H1 (cell line): Measurements from ENCODE around the gene BNC2. TPM values are rescaled to one million over a fixed set of nuclear protein-coding genes. Genes with fewer than 3 reads are reported as not detected.

ENCODE experiments used
- CTCF ChIA-PET: fragments of 300-600 bp; sonication (Branson Sonifier 250); formaldehyde crosslinking; loops from one replicate; lab custom pipeline; 2021; ENCODE audit not compliant: partially characterized antibody; lab: Charles Lee
- POLR2A ChIA-PET: fragments of 300-600 bp; sonication (Branson Sonifier 250); formaldehyde crosslinking; loops from one replicate; lab custom pipeline; 2021; ENCODE audit warnings: inconsistent platforms; ENCODE audit not compliant: partially characterized antibody; lab: Charles Lee
- DNase-seq, 2 experiments: peaks; one replicate each; pipeline versions ENCODE4 v3.0.0 to v3.0.0-alpha.2; 2010 to 2022; ENCODE audit warnings: low spot score in 2 of 2, low read depth in 1 of 2, mixed read lengths in 1 of 2
- FAIRE-seq: peaks from 2 replicates; lab custom pipeline; 2011; peaks lifted over from hg19 to GRCh38; lab: Jason Lieb, UNC
- H2AFZ ChIP-seq: 2 replicates; pipeline ENCODE4 v1.8.1; 2012; ENCODE audit warnings: low read length, inconsistent platforms
- H2AK5ac ChIP-seq: 2 replicates; pipeline ENCODE4 v1.6.1; 2013; ENCODE audit warnings: low read depth, low read length
- H2BK120ac ChIP-seq: replicated peaks from 2 replicates; pipeline ENCODE3; 2013; ENCODE audit warnings: low read depth, low read length, inconsistent platforms
- H2BK12ac ChIP-seq: 2 replicates; pipeline ENCODE4 v1.6.1; 2013; ENCODE audit warnings: low read depth, low read length
- H2BK15ac ChIP-seq: 2 replicates; pipeline ENCODE4 v1.6.1; 2013; ENCODE audit warnings: low read length
- H2BK20ac ChIP-seq: 2 replicates; pipeline ENCODE4 v1.6.1; 2013; ENCODE audit warnings: low read length
- H2BK5ac ChIP-seq: 2 replicates; pipeline ENCODE4 v1.6.1; 2013; ENCODE audit warnings: low read depth, low read length
- H3K14ac ChIP-seq: 2 replicates; pipeline ENCODE4 v1.6.1; 2013; ENCODE audit warnings: inconsistent platforms; ENCODE audit not compliant: insufficient read length
- H3K18ac ChIP-seq: 2 replicates; pipeline ENCODE4 v1.6.1; 2013; ENCODE audit warnings: low read length; ENCODE audit errors: extremely low read depth
- H3K23ac ChIP-seq: 2 replicates; pipeline ENCODE4 v1.6.1; 2013; ENCODE audit warnings: inconsistent platforms; ENCODE audit not compliant: insufficient read length
- H3K23me2 ChIP-seq: 2 replicates; pipeline ENCODE4 v1.6.1; 2013; ENCODE audit warnings: low read depth, low read length
- H3K27ac ChIP-seq: 2 replicates; pipeline ENCODE4 v1.6.1; 2011; ENCODE audit warnings: low read depth, low read length, inconsistent platforms
- H3K27me3 ChIP-seq, 4 experiments: replicated peaks in 1 of 4; 1 replicate in 1 of 4; 2 replicates in 3 of 4; pipeline versions ENCODE4 v1.6.1 to v1.8.1; 2011 to 2013; ENCODE audit warnings: low read length in 3 of 4, mild to moderate bottlenecking in 3 of 4, inconsistent platforms in 2 of 4, mixed read lengths in 2 of 4, moderate library complexity in 1 of 4; ENCODE audit not compliant: control insufficient read depth in 3 of 4, insufficient read depth in 3 of 4; ENCODE audit errors: extremely low read depth in 1 of 4
- H3K36me3 ChIP-seq, 4 experiments: 2 replicates each; pipeline versions ENCODE4 v1.6.1 to v1.8.1; 2011 to 2013; ENCODE audit warnings: mild to moderate bottlenecking in 4 of 4, low read length in 3 of 4, moderate library complexity in 2 of 4, control low read depth in 1 of 4, inconsistent platforms in 1 of 4; ENCODE audit not compliant: insufficient read depth in 4 of 4, control insufficient read depth in 2 of 4
- H3K4ac ChIP-seq: replicated peaks from 2 replicates; pipeline ENCODE3; 2013; ENCODE audit warnings: low read length, low read depth, mixed read lengths, inconsistent platforms; ENCODE audit not compliant: insufficient read length
- H3K4me1 ChIP-seq, 4 experiments: replicated peaks in 1 of 4; 1 replicate in 1 of 4; 2 replicates in 3 of 4; pipeline versions ENCODE4 v1.6.1 to v1.8.1; 2011 to 2013; ENCODE audit warnings: low read length in 3 of 4, inconsistent platforms in 2 of 4, mixed read lengths in 1 of 4; ENCODE audit not compliant: insufficient read depth in 4 of 4, control insufficient read depth in 3 of 4
- H3K4me2 ChIP-seq, 2 experiments: 2 replicates each; pipeline versions ENCODE4 v1.6.1 to v1.8.1; 2011 to 2013; ENCODE audit warnings: low read depth in 2 of 2, low read length in 2 of 2, control low read depth in 1 of 2, inconsistent platforms in 1 of 2, mild to moderate bottlenecking in 1 of 2; ENCODE audit not compliant: insufficient read depth in 1 of 2
- H3K4me3 ChIP-seq, 4 experiments: fragments of 200-600, 300-600 bp in 1 of 4; sonication (generic), shearing (Covaris generic), sonication (Bioruptor Twin) in 1 of 4; 2 replicates each; pipeline versions ENCODE4 v1.5.1 to v1.8.1; 2011 to 2016; ENCODE audit warnings: low read length in 4 of 4, low read depth in 3 of 4, control low read depth in 2 of 4, inconsistent platforms in 2 of 4, mild to moderate bottlenecking in 2 of 4, mixed read lengths in 1 of 4, moderate library complexity in 1 of 4; ENCODE audit not compliant: insufficient read depth in 2 of 4; ENCODE audit errors: extremely low read depth in 1 of 4
- H3K56ac ChIP-seq: replicated peaks from 2 replicates; pipeline ENCODE3; 2013; ENCODE audit warnings: low read depth, mild to moderate bottlenecking, mixed read lengths, low read length, inconsistent platforms; ENCODE audit not compliant: insufficient read length
- H3K79me1 ChIP-seq: 2 replicates; pipeline ENCODE4 v1.6.1; 2013; ENCODE audit warnings: low read depth, low read length, control low read depth
- H3K79me2 ChIP-seq, 2 experiments: 2 replicates each; pipeline versions ENCODE4 v1.6.1 to v1.8.1; 2012 to 2013; ENCODE audit warnings: low read length in 2 of 2, mild to moderate bottlenecking in 2 of 2, inconsistent platforms in 1 of 2; ENCODE audit not compliant: insufficient read depth in 2 of 2, control insufficient read depth in 1 of 2
- H3K9ac ChIP-seq, 4 experiments: replicated peaks in 1 of 4; 1 replicate in 1 of 4; 2 replicates in 3 of 4; pipeline versions ENCODE4 v1.6.1 to v1.8.1; 2011 to 2013; ENCODE audit warnings: low read depth in 3 of 4, low read length in 3 of 4, control low read depth in 2 of 4, mild to moderate bottlenecking in 2 of 4, moderate library complexity in 2 of 4, inconsistent platforms in 1 of 4; ENCODE audit errors: extremely low read depth in 1 of 4
- H3K9me3 ChIP-seq, 2 experiments: 2 replicates each; pipeline versions ENCODE4 v1.6.1 to v1.8.1; 2012 to 2013; ENCODE audit warnings: mild to moderate bottlenecking in 2 of 2, moderate library complexity in 2 of 2, control low read depth in 1 of 2, inconsistent platforms in 1 of 2, low read depth in 1 of 2, low read length in 1 of 2, mixed read lengths in 1 of 2; ENCODE audit not compliant: insufficient read depth in 2 of 2
- H4K20me1 ChIP-seq, 2 experiments: replicated peaks in 1 of 2; 2 replicates each; pipeline versions ENCODE3 to v1.8.1; 2011 to 2013; ENCODE audit warnings: inconsistent platforms in 2 of 2, low read length in 2 of 2, mild to moderate bottlenecking in 1 of 2; ENCODE audit not compliant: insufficient read depth in 2 of 2, control insufficient read depth in 1 of 2
- H4K5ac ChIP-seq: 2 replicates; pipeline ENCODE4 v1.6.1; 2013; ENCODE audit warnings: low read length, low read depth, mixed read lengths, inconsistent platforms; ENCODE audit not compliant: insufficient read length
- H4K8ac ChIP-seq: 2 replicates; pipeline ENCODE4 v1.8.0; 2013; ENCODE audit warnings: mild to moderate bottlenecking, moderate library complexity, low read length, inconsistent platforms; ENCODE audit not compliant: insufficient read depth; ENCODE audit errors: extremely low read depth
- H4K91ac ChIP-seq: replicated peaks from 2 replicates; pipeline ENCODE3; 2013; ENCODE audit warnings: low read length, mixed read lengths, inconsistent platforms; ENCODE audit not compliant: insufficient read length
- CTCF ChIP-seq, 3 experiments: IDR thresholded peaks; 1 replicate in 2 of 3; 2 replicates in 1 of 3; pipeline versions ENCODE4 v1.5.1 to v1.6.1; 2011; ENCODE audit warnings: low read length in 3 of 3, mild to moderate bottlenecking in 3 of 3, inconsistent platforms in 2 of 3, low read depth in 1 of 3, moderate library complexity in 1 of 3; ENCODE audit not compliant: insufficient read depth in 1 of 3; ENCODE audit errors: control extremely low read depth in 1 of 3
- KDM5A ChIP-seq: fragments of 200-600 bp; IDR thresholded peaks from 2 replicates; pipeline ENCODE4 v1.7.1; 2012; ENCODE audit warnings: mild to moderate bottlenecking, low read length, inconsistent platforms, mixed read lengths
- NRF1 ChIP-seq: IDR thresholded peaks from 2 replicates; pipeline ENCODE4 v1.6.1; 2011; ENCODE audit warnings: mild to moderate bottlenecking, low read depth, low read length, improper control_type of control experiment
- POU5F1 ChIP-seq: IDR thresholded peaks from 2 replicates; pipeline ENCODE4 v1.6.1; 2011; ENCODE audit warnings: low read depth, mild to moderate bottlenecking, low read length, moderate library complexity
- SP1 ChIP-seq: IDR thresholded peaks from 2 replicates; pipeline ENCODE4 v1.6.1; 2011; ENCODE audit warnings: low read depth, low read length
- SP2 ChIP-seq: IDR thresholded peaks from 2 replicates; pipeline ENCODE4 v1.6.1; 2012; ENCODE audit warnings: mild to moderate bottlenecking, low read length, inconsistent platforms
- ZNF274 ChIP-seq: IDR thresholded peaks from 2 replicates; pipeline ENCODE4 v1.7.0; 2012; ENCODE audit warnings: low read length, borderline replicate concordance; ENCODE audit errors: extremely low read depth
- WGBS, 2 experiments: shearing (Covaris generic) in 1 of 2; methylation state at CpG; one replicate each; pipeline versions ENCODE4 v1.1.6 to v1.1.7; 2013 to 2015; ENCODE audit warnings: low lambda C conversion rate in 2 of 2, mixed read lengths in 2 of 2, inconsistent platforms in 1 of 2, low coverage in 1 of 2, missing lambda C conversion rate in 1 of 2; ENCODE audit not compliant: insufficient replicate concordance in 2 of 2, insufficient coverage in 1 of 2, insufficient read length in 1 of 2; ENCODE audit errors: extremely low coverage in 1 of 2, missing lambda C conversion rate in 1 of 2; 5-methylcytosine and 5-hydroxymethylcytosine counted together
- polyA plus RNA-seq, 7 experiments: library from polyadenylated mRNA; depleted of rRNA in 3 of 7; stranded (reverse) in 5 of 7; unstranded in 2 of 7; fragments of >200 nt in 5 of 7; fragments of 200-250 nt in 2 of 7; gene quantifications; 1 replicate in 5 of 7; 2 replicates in 1 of 7; 4 replicates in 1 of 7; pipeline versions ENCODE4 v1.2.1 to v1.2.3, GENCODE V29; 2011 to 2013; ENCODE audit warnings: missing spikeins in 2 of 7, mixed read lengths in 2 of 7
- total RNA-seq: library from RNA; stranded (reverse); fragmentation: NEBNext Ultra II Directional; extraction: Animal tissue kit (Norgen Biotek cat#: 25700); gene quantifications from 2 replicates; pipeline ENCODE4 v1.2.1, GENCODE V29; 2021

Gene BNC2
- total and polyA plus RNA-seq, 2 of the 8 experiments (the other 6 are each of a cell fraction or from before 2014, with no cell fraction given): 16.0 to 26.8 TPM

GRCh38 chr9:16656432-16657169, 213.9 kb downstream of the BNC2 start:
- no peak overlapping the region for H3K56ac ChIP-seq
- no peaks in the 10 kb centered on the region for H3K9me3 ChIP-seq
- H2AK5ac ChIP-seq: no peak overlapping the region
- no peak overlapping the region for H3K4me3 ChIP-seq
- no peak overlapping the region for H3K18ac ChIP-seq
- DNase-seq: no peak
- no peaks in the 10 kb centered on the region for H3K27me3 ChIP-seq
- H3K79me2 ChIP-seq: peaks cover 0 to 9% of the 10 kb centered on the region in 2 experiments; a peak in 3 of 4 replicates
- H4K91ac ChIP-seq: no peak overlapping the region
- no peak overlapping the region for H3K4me2 ChIP-seq
- no peaks in the 10 kb centered on the region for H4K20me1 ChIP-seq
- no peak overlapping the region for H3K27ac ChIP-seq
- no peaks in the 10 kb centered on the region for H3K23me2 ChIP-seq
- H3K9ac ChIP-seq: no peak overlapping the region
- no peak overlapping the region for H4K8ac ChIP-seq
- no peak overlapping the region for H2BK15ac ChIP-seq
- H2BK5ac ChIP-seq: no peak overlapping the region
- H2BK20ac ChIP-seq: no peak overlapping the region
- TF ChIP-seq ZNF274: no peak
- no peak for TF ChIP-seq CTCF (IDR thresholded peaks at IDR 0.05; ENCODE audit: control extremely low read depth in 1 of 3, insufficient read depth in 1 of 3, low read depth in 1 of 3, low read length in 3 of 3)
- TF ChIP-seq POU5F1: no peak
- no peak for TF ChIP-seq KDM5A
- no peak for TF ChIP-seq SP2
- TF ChIP-seq SP1: no peak
- TF ChIP-seq NRF1: no peak
- TF ChIP-seq, all 59 proteins: peak for 0
- WGBS, 2 experiments: 88% methylated on average over 2 of the region's 2 CpGs; no CpG with 5 or more reads in 1 of the 2 experiments
- Histone ChIP-seq H3K4me1 (peaks cover 5 to 26% (median 19%) of the 10 kb centered on the region in 4 experiments; a peak in 5 of 7 replicates), H3K36me3 (no peaks in the 10 kb centered on the region), H2AFZ (no peak overlapping the region), H2BK12ac (no peak overlapping the region), H3K4ac (no peak overlapping the region), H3K79me1 (no peaks in the 10 kb centered on the region), H2BK120ac (no peak overlapping the region), H4K5ac (no peak overlapping the region), H3K14ac (no peak overlapping the region), H3K23ac (no peak overlapping the region)
- CTCF ChIA-PET: interaction anchor here (0.6 to 1.6 kb wide), 3 partner anchors 12 to 400 kb away, joined by 3 to 4 read pairs (median 3); no protein-coding TSS in a partner anchor
- POLR2A ChIA-PET: no interaction called here
- no peak for FAIRE-seq
